Large intestine (tissue), 3 donors: ENCODE measurements around the gene DPEP1. TPM values are rescaled to one million over a fixed set of nuclear protein-coding genes. Genes with fewer than 3 reads are reported as not detected.
"Not testable (repeated sequence)": the region's sequence is repeated elsewhere in the genome, so short reads cannot be mapped to it uniquely, and the experiment has no call there.

ENCODE experiments used
- DNase-seq, 2 donors: peaks; one replicate each; pipeline versions ENCODE4 v3.0.0 to v3.0.0-alpha.2; 2013
- H3K27ac ChIP-seq: one replicate; pipeline ENCODE4 v1.5.1; 2013; ENCODE audit warnings: low read length
- H3K27me3 ChIP-seq: 2 replicates; pipeline ENCODE4 v1.6.1; 2013; ENCODE audit warnings: low read length; ENCODE audit not compliant: control insufficient read depth, insufficient read depth
- H3K36me3 ChIP-seq: 2 replicates; pipeline ENCODE4 v1.6.1; 2013; ENCODE audit warnings: low read length; ENCODE audit not compliant: control insufficient read depth, insufficient read depth
- H3K4me1 ChIP-seq: one replicate; pipeline ENCODE4 v1.6.1; 2013; ENCODE audit warnings: low read length; ENCODE audit not compliant: control insufficient read depth, insufficient read depth
- H3K4me3 ChIP-seq: one replicate; pipeline ENCODE4 v1.5.1; 2013; ENCODE audit warnings: low read length
- H3K9me3 ChIP-seq: one replicate; pipeline ENCODE4 v1.6.1; 2013; ENCODE audit warnings: mild to moderate bottlenecking, low read depth, low read length, moderate library complexity; ENCODE audit not compliant: control insufficient read depth
- WGBS: methylation state at CpG from one replicate; pipeline ENCODE4 v1.1.5; 2013; ENCODE audit warnings: low lambda C conversion rate; ENCODE audit not compliant: insufficient coverage; 5-methylcytosine and 5-hydroxymethylcytosine counted together
- polyA plus RNA-seq: library from polyadenylated mRNA; unstranded; fragments of 120-200 nt; gene quantifications from one replicate; pipeline ENCODE4 v1.2.1, GENCODE V29; 2013

The DPEP1 gene
- polyA plus RNA-seq, 1 donor: 165 TPM

- not testable (repeated sequence) for H3K4me3 ChIP-seq, H3K27ac ChIP-seq, DNase-seq, H3K27me3 ChIP-seq
- Histone ChIP-seq H3K4me1 (peaks cover 31% of the 10 kb centered on the region), H3K9me3 (peaks cover 16% of the 10 kb centered on the region), H3K36me3 (peaks cover 24% of the 10 kb centered on the region)
- 83% methylated on average over 2 of the region's 2 CpGs for WGBS
Measured at GRCh38 chr16:89634463-89635385, 21.3 kb downstream of the DPEP1 start.

GRCh38 chr16:89636663-89637062 lies 23.2 kb downstream of the DPEP1 start:
- no peak for DNase-seq
- no peaks in the 10 kb centered on the region for H3K27me3 ChIP-seq
- H3K4me1 ChIP-seq: peaks cover 21% of the 10 kb centered on the region
- peaks cover 24% of the 10 kb centered on the region for H3K36me3 ChIP-seq
- no CpG with 5 or more reads among the region's 12 CpGs for WGBS
- H3K9me3 ChIP-seq: peaks cover 5% of the 10 kb centered on the region
- no peak overlapping the region for H3K27ac ChIP-seq
- H3K4me3 ChIP-seq: no peak overlapping the region

GRCh38 chr16:89637379-89637778 lies 23.9 kb downstream of the DPEP1 start:
- H3K27ac ChIP-seq: no peak overlapping the region
- peaks cover 15% of the 10 kb centered on the region for H3K4me1 ChIP-seq
- peaks cover 5% of the 10 kb centered on the region for H3K9me3 ChIP-seq
- H3K27me3 ChIP-seq: no peaks in the 10 kb centered on the region
- peaks cover 24% of the 10 kb centered on the region for H3K36me3 ChIP-seq
- DNase-seq: no peak
- H3K4me3 ChIP-seq: no peak overlapping the region
- no CpG with 5 or more reads among the region's 10 CpGs for WGBS

- H3K36me3 ChIP-seq: peaks cover 24% of the 10 kb centered on the region
- no CpG with 5 or more reads among the region's 10 CpGs for WGBS
- peaks cover 5% of the 10 kb centered on the region for H3K9me3 ChIP-seq
- H3K4me1 ChIP-seq: peaks cover 4% of the 10 kb centered on the region
- no peaks in the 10 kb centered on the region for H3K27me3 ChIP-seq
- no peak overlapping the region for H3K27ac ChIP-seq
- no peak overlapping the region for H3K4me3 ChIP-seq
- DNase-seq: no peak
Measured at GRCh38 chr16:89638455-89638854, 25.0 kb downstream of the DPEP1 start.

- WGBS: no CpG with 5 or more reads among the region's 6 CpGs
Measured at GRCh38 chr16:89639385-89639784, 25.9 kb downstream of the DPEP1 start.

GRCh38 chr16:89641458-89642119 lies 28.1 kb downstream of the DPEP1 start:
- Histone ChIP-seq H3K36me3 (peaks cover 43% of the 10 kb centered on the region), H3K4me3 (no peak overlapping the region), H3K27ac (no peak overlapping the region), H3K4me1 (no peaks in the 10 kb centered on the region), H3K9me3 (peaks cover 3% of the 10 kb centered on the region), H3K27me3 (no peaks in the 10 kb centered on the region)
- WGBS: 20% methylated on average over 1 of the region's 14 CpGs
- no peak for DNase-seq

More at GRCh38 chr16:89639385-89639784, 25.9 kb downstream of the DPEP1 start:
- H3K27me3 ChIP-seq: no peaks in the 10 kb centered on the region
- H3K27ac ChIP-seq: no peak overlapping the region
- H3K36me3 ChIP-seq: peaks cover 26% of the 10 kb centered on the region
- H3K4me1 ChIP-seq: no peaks in the 10 kb centered on the region
- H3K9me3 ChIP-seq: peaks cover 3% of the 10 kb centered on the region
- no peak overlapping the region for H3K4me3 ChIP-seq
- DNase-seq: no peak

- H3K4me1 ChIP-seq: no peaks in the 10 kb centered on the region
- H3K36me3 ChIP-seq: peaks cover 43% of the 10 kb centered on the region
- no peak for DNase-seq
- H3K9me3 ChIP-seq: peaks cover 4% of the 10 kb centered on the region
- H3K4me3 ChIP-seq: no peak overlapping the region
- WGBS: no CpG with 5 or more reads among the region's 13 CpGs
- H3K27ac ChIP-seq: no peak overlapping the region
- no peaks in the 10 kb centered on the region for H3K27me3 ChIP-seq
Measured at GRCh38 chr16:89642574-89642973, 29.1 kb downstream of the DPEP1 start.

GRCh38 chr16:89643769-89644300 lies 30.4 kb downstream of the DPEP1 start:
- WGBS: no CpG with 5 or more reads among the region's 14 CpGs
- Histone ChIP-seq H3K27ac (no peak overlapping the region), H3K4me1 (no peaks in the 10 kb centered on the region), H3K9me3 (peaks cover 6% of the 10 kb centered on the region), H3K4me3 (no peak overlapping the region), H3K27me3 (no peaks in the 10 kb centered on the region), H3K36me3 (peaks cover 35% of the 10 kb centered on the region)
- DNase-seq: no peak

GRCh38 chr16:89645122-89645521 lies 31.7 kb downstream of the DPEP1 start:
- WGBS: no CpG with 5 or more reads among the region's 11 CpGs
- no peaks in the 10 kb centered on the region for H3K4me1 ChIP-seq
- no peak for DNase-seq
- no peak overlapping the region for H3K4me3 ChIP-seq
- H3K36me3 ChIP-seq: peaks cover 40% of the 10 kb centered on the region
- no peak overlapping the region for H3K27ac ChIP-seq
- no peaks in the 10 kb centered on the region for H3K27me3 ChIP-seq
- peaks cover 6% of the 10 kb centered on the region for H3K9me3 ChIP-seq

GRCh38 chr16:89646270-89646669 lies 32.8 kb downstream of the DPEP1 start:
- H3K4me1 ChIP-seq: no peaks in the 10 kb centered on the region
- no peak for DNase-seq
- no peak overlapping the region for H3K4me3 ChIP-seq
- H3K27me3 ChIP-seq: no peaks in the 10 kb centered on the region
- no peak overlapping the region for H3K27ac ChIP-seq
- WGBS: no CpG with 5 or more reads among the region's 22 CpGs
- H3K36me3 ChIP-seq: peaks cover 48% of the 10 kb centered on the region
- H3K9me3 ChIP-seq: peaks cover 6% of the 10 kb centered on the region
